Mucosa of descending colon (tissue), 3 donors: ENCODE results near the gene MYO1H. TPM values are rescaled to one million over a fixed set of nuclear protein-coding genes. Genes with fewer than 3 reads are reported as not detected.

Experiments
- ATAC-seq: fragments of 200-7000 bp; cut with Tn5 transposase; one replicate; pipeline ENCODE4 v1.9.1; 2020; ENCODE audit warnings: mild to moderate bottlenecking, moderate library complexity
- DNase-seq, 3 donors: peaks; one replicate each; pipeline ENCODE4 v3.0.0-alpha.2; 2020
- H3K36me3 ChIP-seq: fragments of 200-600 bp; one replicate; pipeline ENCODE4 v1.8.0; 2021; ENCODE audit warnings: low read depth, mild to moderate bottlenecking
- H3K4me1 ChIP-seq: fragments of 200-600 bp; one replicate; pipeline ENCODE4 v1.8.0; 2021; ENCODE audit warnings: low read depth, mild to moderate bottlenecking
- H3K4me3 ChIP-seq: fragments of 200-600 bp; one replicate; pipeline ENCODE4 v1.8.0; 2021; ENCODE audit warnings: mild to moderate bottlenecking
- H3K9me3 ChIP-seq: fragments of 200-600 bp; one replicate; pipeline ENCODE4 v1.8.0; 2021; ENCODE audit warnings: mild to moderate bottlenecking
- intact Hi-C, 2 donors: fragments of 100-400 bp; cut with DNase I in 1 of 2; cut with micrococcal nuclease in 1 of 2; formaldehyde crosslinking; loops; one replicate each; pipeline versions ENCODE4 v1.11.0 to v1.11.1; 2022; cut with DNase I, micrococcal nuclease
- total RNA-seq, 3 donors: library from RNA; stranded (reverse); fragmentation: NEBNext Ultra II Directional in 2 of 3; extraction: Animal tissue kit (Norgen Biotek cat#: 25700) in 2 of 3; gene quantifications; one replicate each; pipeline versions ENCODE4 v1.2.1 to v1.2.4, GENCODE V29; 2021 to 2023
- TF ChIP-seq, protein P1 (sequence below): fragments of 200-600 bp; IDR thresholded peaks from one replicate; pipeline ENCODE4 v1.8.0; 2022; ENCODE audit warnings: antibody characterized with exemption, mild to moderate bottlenecking
- donor health status: DM: no; HTN: no; CAD: no; lungs with moderate emphysema.
- donor health status: DM: no; HTN: no; CAD: no.
- donor health status: DM: no; HTN: yes; CAD: no.

Gene MYO1H
- total RNA-seq, 3 donors from 2014 or later, result 0.41 TPM; not detected in 2

DNA sequence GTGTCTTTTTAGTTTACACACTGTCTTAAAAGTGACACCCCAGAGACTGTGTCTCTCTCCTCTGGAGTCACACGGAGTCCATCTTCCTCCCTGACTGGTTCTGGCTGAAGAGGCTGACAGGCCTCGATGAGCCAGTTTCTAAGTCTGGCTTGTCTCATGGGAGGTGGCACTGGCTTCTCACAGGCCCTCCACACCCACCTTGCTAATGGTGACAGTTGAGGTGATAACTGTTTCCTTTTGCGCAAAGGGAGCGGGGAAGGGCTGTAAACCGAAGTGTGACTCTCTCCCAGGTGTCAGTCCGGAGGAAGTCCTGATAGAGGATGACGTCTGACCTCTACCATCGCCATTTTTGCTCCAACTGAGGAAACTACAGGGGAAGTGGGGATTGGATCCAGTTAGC lies 99.2 kb downstream of the MYO1H start:
- Histone ChIP-seq H3K9me3 (no peaks in the 10 kb centered on the region), H3K36me3 (no peaks in the 10 kb centered on the region), H3K4me3 (no peak overlapping the region), H3K4me1 (peaks cover 69% of the 10 kb centered on the region)
- intact Hi-C loops, result no loop called here
- peak in 2 of 3 donors; percentile 50 to 57 for DNase-seq
- ATAC-seq, result peak; percentile 71
- TF ChIP-seq, protein P1, sequence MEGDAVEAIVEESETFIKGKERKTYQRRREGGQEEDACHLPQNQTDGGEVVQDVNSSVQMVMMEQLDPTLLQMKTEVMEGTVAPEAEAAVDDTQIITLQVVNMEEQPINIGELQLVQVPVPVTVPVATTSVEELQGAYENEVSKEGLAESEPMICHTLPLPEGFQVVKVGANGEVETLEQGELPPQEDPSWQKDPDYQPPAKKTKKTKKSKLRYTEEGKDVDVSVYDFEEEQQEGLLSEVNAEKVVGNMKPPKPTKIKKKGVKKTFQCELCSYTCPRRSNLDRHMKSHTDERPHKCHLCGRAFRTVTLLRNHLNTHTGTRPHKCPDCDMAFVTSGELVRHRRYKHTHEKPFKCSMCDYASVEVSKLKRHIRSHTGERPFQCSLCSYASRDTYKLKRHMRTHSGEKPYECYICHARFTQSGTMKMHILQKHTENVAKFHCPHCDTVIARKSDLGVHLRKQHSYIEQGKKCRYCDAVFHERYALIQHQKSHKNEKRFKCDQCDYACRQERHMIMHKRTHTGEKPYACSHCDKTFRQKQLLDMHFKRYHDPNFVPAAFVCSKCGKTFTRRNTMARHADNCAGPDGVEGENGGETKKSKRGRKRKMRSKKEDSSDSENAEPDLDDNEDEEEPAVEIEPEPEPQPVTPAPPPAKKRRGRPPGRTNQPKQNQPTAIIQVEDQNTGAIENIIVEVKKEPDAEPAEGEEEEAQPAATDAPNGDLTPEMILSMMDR, result no peak

DNA sequence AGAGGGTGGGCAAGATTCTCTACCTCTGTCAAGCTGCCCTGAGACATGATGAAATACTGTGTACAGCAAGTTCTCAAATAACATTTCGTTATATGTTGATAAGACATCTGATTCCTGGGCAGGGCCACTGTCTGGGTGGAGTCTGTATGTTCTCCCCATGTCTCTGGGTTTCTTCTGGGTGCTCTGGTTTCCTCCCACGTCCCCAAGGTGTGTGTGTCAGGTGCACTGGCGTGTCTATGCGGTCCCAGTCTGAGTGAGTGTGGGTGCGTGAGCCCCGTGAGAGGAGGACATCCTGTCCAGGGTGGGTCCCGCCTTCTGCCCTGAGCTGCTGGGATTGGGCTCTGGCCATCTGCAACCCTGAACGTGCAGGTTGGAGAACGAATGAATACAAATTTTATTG lies 99.8 kb downstream of the MYO1H start:
- peaks cover 70% of the 10 kb centered on the region for H3K4me1 ChIP-seq
- intact Hi-C loops, result no loop called here
- ATAC-seq (peak; percentile 26), DNase-seq (peak in 2 of 3 donors; percentile 46 to 61)
- TF ChIP-seq, protein P1, result no peak
- no peak overlapping the region for H3K4me3 ChIP-seq
- H3K36me3 ChIP-seq, result no peaks in the 10 kb centered on the region
- no peaks in the 10 kb centered on the region for H3K9me3 ChIP-seq

DNA sequence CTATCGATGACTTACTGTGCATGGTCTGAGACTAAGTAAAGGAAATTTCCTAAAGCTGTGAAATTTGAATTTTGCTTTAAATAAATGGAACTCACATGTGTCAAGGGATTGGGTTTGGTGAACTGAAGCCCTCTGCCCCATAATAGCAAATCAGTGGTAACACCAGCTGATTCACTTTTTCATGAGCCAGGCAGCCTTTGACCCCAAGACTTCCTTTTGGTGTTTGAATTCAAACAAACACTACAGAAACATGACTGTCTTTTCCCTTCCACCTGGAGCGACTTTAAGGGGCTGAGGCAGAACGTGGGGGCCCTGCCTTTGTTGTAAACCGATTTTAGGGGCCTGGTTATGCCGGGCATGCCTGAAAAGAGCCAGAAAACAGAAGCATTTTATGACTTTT lies 100.6 kb downstream of the MYO1H start:
- TF ChIP-seq, protein P1, result no peak
- H3K36me3 ChIP-seq, result no peaks in the 10 kb centered on the region
- no peaks in the 10 kb centered on the region for H3K9me3 ChIP-seq
- DNase-seq (peak in 1 of 3 donors; percentile 41), ATAC-seq (no peak)
- no peak overlapping the region for H3K4me3 ChIP-seq
- intact Hi-C loops, result no loop called here
- H3K4me1 ChIP-seq, result peaks cover 70% of the 10 kb centered on the region

DNA sequence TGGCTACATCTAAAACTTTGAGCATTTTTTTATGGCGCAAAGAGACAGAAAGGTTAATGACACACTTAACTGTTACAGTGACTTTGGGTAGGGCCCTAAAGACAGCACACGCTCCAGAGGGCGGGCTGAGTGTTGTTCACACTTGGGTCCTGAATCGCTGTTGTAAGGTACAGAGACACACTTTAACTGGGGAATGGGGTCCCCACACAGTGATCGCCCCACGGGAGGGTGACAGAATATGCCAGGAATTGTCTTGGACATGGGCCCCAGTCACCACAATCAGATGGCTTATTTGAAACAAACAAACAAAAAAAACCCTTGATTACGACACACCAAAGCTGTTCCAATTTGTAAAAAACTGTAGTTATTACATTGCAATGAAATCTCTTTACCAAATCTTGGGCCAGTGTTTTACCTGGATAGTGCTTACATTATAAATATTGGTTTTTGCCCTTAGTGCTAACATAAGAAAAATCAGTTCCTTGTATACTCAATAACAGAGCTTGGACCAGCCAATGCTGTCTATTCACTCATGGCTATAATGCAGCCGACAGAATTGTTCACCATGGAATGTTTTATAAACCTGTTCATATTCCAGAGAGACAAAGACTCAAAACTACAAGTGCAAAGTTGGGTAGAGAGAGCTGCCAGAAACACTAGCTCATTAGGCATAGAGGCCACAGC lies 101.1 kb downstream of the MYO1H start:
- peak; percentile 53 for ATAC-seq
- TF ChIP-seq, protein P1, result no peak
- intact Hi-C loops, result no loop called here
- peak in 2 of 3 donors; percentile 51 to 56 for DNase-seq
- H3K36me3 ChIP-seq, result no peaks in the 10 kb centered on the region
- no peak overlapping the region for H3K4me3 ChIP-seq
- H3K9me3 ChIP-seq, result no peaks in the 10 kb centered on the region
- H3K4me1 ChIP-seq, result peaks cover 70% of the 10 kb centered on the region

DNA sequence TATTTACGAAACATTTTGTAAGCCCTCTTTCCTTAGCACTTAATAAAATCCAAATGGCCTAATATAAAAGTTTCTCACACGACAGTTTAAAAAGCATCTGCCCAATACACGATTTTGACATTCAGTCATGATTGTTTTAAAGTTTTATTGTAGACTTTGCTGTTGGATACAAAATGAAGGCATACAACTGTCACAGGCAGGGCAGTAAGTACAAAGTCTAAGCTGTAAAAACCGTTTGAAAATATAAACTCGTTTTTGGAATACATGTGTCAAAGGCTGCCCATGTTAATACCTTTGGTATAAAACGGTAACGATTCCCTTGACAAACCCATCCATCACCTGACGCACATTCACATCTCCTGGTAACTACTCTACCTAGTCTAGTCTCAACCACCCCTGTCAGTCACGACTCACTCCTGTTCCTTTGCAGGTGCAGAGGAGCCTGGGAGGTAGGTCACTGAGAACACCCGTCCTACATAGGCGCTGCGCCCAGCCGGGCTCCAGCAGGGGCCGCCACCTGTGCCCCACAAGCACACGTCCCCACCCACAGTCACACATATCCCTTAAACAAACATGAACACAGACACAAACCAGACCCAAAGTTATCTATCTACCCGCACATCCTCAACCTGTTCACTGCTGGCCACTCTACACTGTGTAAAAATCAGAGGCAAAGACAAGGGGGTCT lies 102.3 kb downstream of the MYO1H start:
- ATAC-seq, result peak; percentile 49
- no peak overlapping the region for H3K4me3 ChIP-seq
- intact Hi-C loops, result no loop called here
- peak in 1 of 3 donors; percentile 57 for DNase-seq
- TF ChIP-seq, protein P1, result no peak
- peaks cover 67% of the 10 kb centered on the region for H3K4me1 ChIP-seq
- no peaks in the 10 kb centered on the region for H3K9me3 ChIP-seq
- H3K36me3 ChIP-seq, result no peaks in the 10 kb centered on the region
